Dendritic cell treated with granulocyte-macrophage colony-stimulating factor and Interleukin-4, amounts not matched to agents 40 ng/mL and 50 ng/mL, for 4 days (primary cell): ENCODE measurements around the gene AIFM3.
"Not testable (repeated sequence)": the region's sequence is repeated elsewhere in the genome, so short reads cannot be mapped to it uniquely, and the experiment has no call there.

Experiments used
- H3K27ac Mint-ChIP-seq: one replicate; pipeline ENCODE4 v1.8.0; 2022; ENCODE audit warnings: mild to moderate bottlenecking, mixed read lengths
- H3K27me3 Mint-ChIP-seq: one replicate; pipeline ENCODE4 v1.8.0; 2022; ENCODE audit warnings: mild to moderate bottlenecking, mixed read lengths
- H3K36me3 Mint-ChIP-seq: one replicate; pipeline ENCODE4 v1.8.0; 2022; ENCODE audit warnings: low read depth, mixed read lengths
- H3K4me1 Mint-ChIP-seq: one replicate; pipeline ENCODE4 v1.8.0; 2022; ENCODE audit warnings: low read depth, mixed read lengths
- H3K4me3 Mint-ChIP-seq: one replicate; pipeline ENCODE4 v1.8.0; 2022; ENCODE audit warnings: mild to moderate bottlenecking, moderate library complexity, mixed read lengths
- H3K9me3 Mint-ChIP-seq: one replicate; pipeline ENCODE4 v1.8.0; 2022; ENCODE audit warnings: mixed read lengths
- intact Hi-C: fragments of 100-400 bp; cut with micrococcal nuclease; formaldehyde crosslinking; loops from one replicate; pipeline ENCODE4 v1.15.0; 2022

Gene AIFM3

GRCh38 chr22:20935780-20936539, 31.1 kb upstream of the AIFM3 start:
- peaks cover 39% of the 10 kb centered on the region for H3K4me1 Mint-ChIP-seq
- H3K27me3 Mint-ChIP-seq, H3K4me3 Mint-ChIP-seq, H3K9me3 Mint-ChIP-seq, intact Hi-C loops, H3K27ac Mint-ChIP-seq: not testable (repeated sequence)
- peaks cover 72% of the 10 kb centered on the region for H3K36me3 Mint-ChIP-seq

GRCh38 chr22:20937031-20937793, 29.8 kb upstream of the AIFM3 start:
- intact Hi-C loops, result no loop called here
- Mint-ChIP-seq H3K4me1 (peaks cover 42% of the 10 kb centered on the region), H3K27me3 (no peaks in the 10 kb centered on the region), H3K4me3 (no peak overlapping the region), H3K9me3 (no peaks in the 10 kb centered on the region), H3K27ac (no peak overlapping the region), H3K36me3 (peaks cover 80% of the 10 kb centered on the region)

GRCh38 chr22:20937794-20938671, 29.0 kb upstream of the AIFM3 start:
- Mint-ChIP-seq H3K27me3 (no peaks in the 10 kb centered on the region), H3K9me3 (no peaks in the 10 kb centered on the region), H3K4me3 (no peak overlapping the region), H3K36me3 (peaks cover 88% of the 10 kb centered on the region), H3K27ac (no peak overlapping the region), H3K4me1 (peaks cover 43% of the 10 kb centered on the region)
- intact Hi-C loops, result no loop called here

DNA sequence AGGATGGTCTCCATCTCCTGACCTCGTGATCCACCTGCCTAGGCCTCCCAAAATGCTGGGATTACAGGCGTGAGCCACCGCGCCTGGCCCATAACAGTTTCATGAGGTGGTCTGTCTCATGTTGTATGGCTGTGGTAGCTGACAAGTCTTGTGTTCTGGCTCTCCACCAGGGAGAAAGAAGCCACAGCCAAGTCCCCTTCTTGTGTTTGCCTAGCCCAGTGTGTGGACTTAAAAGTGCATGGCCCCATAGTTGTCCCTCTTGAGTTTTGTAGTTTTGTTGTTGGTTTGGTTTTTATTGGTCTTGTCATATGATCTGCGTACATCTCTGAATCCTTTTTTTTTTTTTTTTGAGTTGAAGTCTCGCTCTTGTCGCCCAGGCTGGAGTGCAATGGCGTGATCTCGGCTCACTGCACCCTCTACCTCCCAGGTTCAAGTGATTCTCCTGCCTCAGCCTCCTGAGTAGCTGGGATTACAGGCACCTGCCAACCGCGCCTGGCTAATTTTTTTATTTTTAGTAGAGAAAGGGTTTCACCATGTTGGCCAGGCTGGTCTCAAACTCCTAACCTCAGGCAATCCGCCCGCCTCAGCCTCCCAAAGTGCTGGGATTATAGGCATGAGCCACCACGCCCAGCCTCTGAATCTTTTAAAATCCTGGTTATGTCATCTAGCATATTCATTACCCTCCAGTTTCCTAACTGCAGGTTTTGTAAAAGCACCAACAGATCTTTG, 27.4 kb upstream of the AIFM3 start:
- H3K4me3 Mint-ChIP-seq, H3K27me3 Mint-ChIP-seq, intact Hi-C loops, H3K9me3 Mint-ChIP-seq, H3K27ac Mint-ChIP-seq: not testable (repeated sequence)
- Mint-ChIP-seq H3K36me3 (peaks cover 75% of the 10 kb centered on the region), H3K4me1 (peaks cover 53% of the 10 kb centered on the region)

- Mint-ChIP-seq H3K27me3 (no peaks in the 10 kb centered on the region), H3K27ac (no peak overlapping the region), H3K4me1 (peaks cover 55% of the 10 kb centered on the region), H3K36me3 (peaks cover 69% of the 10 kb centered on the region), H3K9me3 (no peaks in the 10 kb centered on the region), H3K4me3 (no peak overlapping the region)
- intact Hi-C loops, result no loop called here
Measured at GRCh38 chr22:20940186-20940651, 26.8 kb upstream of the AIFM3 start.

GRCh38 chr22:20940904-20941385, 26.1 kb upstream of the AIFM3 start:
- no peaks in the 10 kb centered on the region for H3K27me3 Mint-ChIP-seq
- peaks cover 59% of the 10 kb centered on the region for H3K4me1 Mint-ChIP-seq
- intact Hi-C loops, result no loop called here
- peaks cover 61% of the 10 kb centered on the region for H3K36me3 Mint-ChIP-seq
- H3K9me3 Mint-ChIP-seq, result no peaks in the 10 kb centered on the region
- H3K4me3 Mint-ChIP-seq, result no peak overlapping the region
- H3K27ac Mint-ChIP-seq, result no peak overlapping the region

DNA sequence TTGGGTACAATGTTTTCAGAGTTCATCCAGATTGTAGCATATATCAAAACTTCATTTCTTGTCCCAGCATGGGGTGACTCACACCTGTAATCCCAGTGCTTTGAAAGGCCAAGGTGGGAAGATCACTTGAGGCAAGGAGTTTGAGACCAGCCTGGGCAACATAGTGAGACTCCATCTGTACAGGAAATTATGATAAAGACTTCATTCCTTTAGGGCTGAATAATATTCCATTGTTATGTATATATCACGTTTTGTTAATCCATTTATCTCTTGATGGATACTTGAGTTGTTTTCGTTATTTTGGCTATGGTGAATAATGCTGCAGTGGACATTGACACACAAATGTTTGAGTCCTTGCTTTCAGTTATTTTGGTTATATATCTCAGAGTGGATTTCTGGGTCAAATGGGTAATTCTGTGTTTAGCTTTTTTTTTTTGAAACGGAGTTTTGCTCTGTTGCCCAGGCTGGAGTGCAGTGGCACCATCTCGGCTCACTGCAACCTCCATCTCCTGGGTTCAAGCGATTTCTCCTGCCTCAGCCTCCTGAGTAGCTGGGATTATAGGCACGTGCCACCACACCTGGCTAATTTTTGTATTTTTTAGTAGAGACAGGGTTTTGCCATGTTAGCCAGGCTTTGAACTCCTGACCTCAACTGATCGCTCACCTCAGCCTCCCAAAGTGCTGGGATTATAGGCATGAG, 24.7 kb upstream of the AIFM3 start:
- H3K4me3 Mint-ChIP-seq, H3K27ac Mint-ChIP-seq, intact Hi-C loops, H3K9me3 Mint-ChIP-seq, H3K27me3 Mint-ChIP-seq: not testable (repeated sequence)
- Mint-ChIP-seq H3K36me3 (peaks cover 47% of the 10 kb centered on the region), H3K4me1 (peaks cover 51% of the 10 kb centered on the region)

DNA sequence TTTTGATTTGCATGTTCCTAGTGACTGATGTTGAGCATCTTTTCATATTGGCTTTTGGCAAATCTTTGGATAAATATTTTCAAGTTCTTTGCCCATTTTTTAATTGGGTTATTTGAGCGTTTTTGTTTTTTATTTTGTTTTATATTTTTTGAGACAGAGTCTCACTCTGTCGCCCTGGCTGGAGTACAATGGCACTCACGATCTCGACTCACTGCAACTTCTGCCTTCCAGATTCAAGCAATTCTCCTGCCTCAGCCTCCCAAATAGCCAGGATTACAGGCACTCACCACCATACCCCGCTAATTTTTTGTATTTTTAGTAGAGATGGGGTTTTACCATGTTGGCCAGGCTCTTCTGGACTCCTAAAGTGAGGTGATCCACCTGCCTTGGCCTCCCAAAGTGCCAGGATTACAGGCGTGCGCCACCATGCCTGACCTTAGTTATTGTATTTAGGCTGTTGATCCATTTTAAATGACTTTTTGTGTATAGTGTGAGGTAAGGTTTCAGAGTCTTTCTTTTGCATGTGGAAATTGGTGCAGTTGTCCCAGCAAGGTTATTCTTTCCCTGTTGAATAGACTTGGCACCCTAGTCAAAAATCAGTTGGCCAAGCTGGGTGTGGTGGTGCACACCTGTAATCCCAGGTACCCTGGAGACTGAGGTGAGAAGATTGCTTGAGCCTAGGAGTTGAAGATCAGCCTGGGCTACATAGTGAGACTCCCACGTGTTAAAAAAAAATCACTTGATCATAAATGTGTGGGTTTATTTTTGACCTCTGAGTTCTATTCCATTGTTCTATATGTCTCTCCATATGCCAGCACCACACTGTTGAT, 23.7 kb upstream of the AIFM3 start:
- Mint-ChIP-seq H3K9me3 (no peaks in the 10 kb centered on the region), H3K4me3 (no peak overlapping the region), H3K36me3 (peaks cover 43% of the 10 kb centered on the region), H3K4me1 (peaks cover 49% of the 10 kb centered on the region), H3K27ac (no peak overlapping the region), H3K27me3 (no peaks in the 10 kb centered on the region)
- intact Hi-C loops, result no loop called here

- no peak overlapping the region for H3K27ac Mint-ChIP-seq
- H3K27me3 Mint-ChIP-seq, result no peaks in the 10 kb centered on the region
- intact Hi-C loops, result no loop called here
- peaks cover 49% of the 10 kb centered on the region for H3K4me1 Mint-ChIP-seq
- no peak overlapping the region for H3K4me3 Mint-ChIP-seq
- peaks cover 45% of the 10 kb centered on the region for H3K36me3 Mint-ChIP-seq
- no peaks in the 10 kb centered on the region for H3K9me3 Mint-ChIP-seq
Measured at GRCh38 chr22:20944042-20944441, 23.0 kb upstream of the AIFM3 start.

DNA sequence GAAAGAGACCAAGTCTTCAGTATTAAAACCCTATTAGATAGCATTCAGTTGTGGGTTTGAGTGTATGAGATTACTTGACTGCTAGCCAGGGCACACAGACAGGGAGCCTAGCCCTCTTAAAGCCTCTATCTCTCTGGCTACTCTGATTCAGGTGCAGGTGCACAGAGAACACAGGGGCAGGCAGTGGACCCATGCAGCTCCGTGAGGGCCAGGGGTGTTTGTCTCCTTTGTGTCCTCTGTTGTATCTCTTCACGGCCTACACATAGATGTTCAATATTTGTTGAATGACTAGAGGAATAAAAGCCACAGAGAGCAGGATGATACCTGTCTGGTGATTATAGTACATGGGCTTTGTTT, 21.5 kb upstream of the AIFM3 start:
- no peaks in the 10 kb centered on the region for H3K9me3 Mint-ChIP-seq
- intact Hi-C loops, result no loop called here
- H3K27me3 Mint-ChIP-seq, result no peaks in the 10 kb centered on the region
- no peak overlapping the region for H3K27ac Mint-ChIP-seq
- H3K36me3 Mint-ChIP-seq, result peaks cover 47% of the 10 kb centered on the region
- no peak overlapping the region for H3K4me3 Mint-ChIP-seq
- H3K4me1 Mint-ChIP-seq, result peaks cover 38% of the 10 kb centered on the region

DNA sequence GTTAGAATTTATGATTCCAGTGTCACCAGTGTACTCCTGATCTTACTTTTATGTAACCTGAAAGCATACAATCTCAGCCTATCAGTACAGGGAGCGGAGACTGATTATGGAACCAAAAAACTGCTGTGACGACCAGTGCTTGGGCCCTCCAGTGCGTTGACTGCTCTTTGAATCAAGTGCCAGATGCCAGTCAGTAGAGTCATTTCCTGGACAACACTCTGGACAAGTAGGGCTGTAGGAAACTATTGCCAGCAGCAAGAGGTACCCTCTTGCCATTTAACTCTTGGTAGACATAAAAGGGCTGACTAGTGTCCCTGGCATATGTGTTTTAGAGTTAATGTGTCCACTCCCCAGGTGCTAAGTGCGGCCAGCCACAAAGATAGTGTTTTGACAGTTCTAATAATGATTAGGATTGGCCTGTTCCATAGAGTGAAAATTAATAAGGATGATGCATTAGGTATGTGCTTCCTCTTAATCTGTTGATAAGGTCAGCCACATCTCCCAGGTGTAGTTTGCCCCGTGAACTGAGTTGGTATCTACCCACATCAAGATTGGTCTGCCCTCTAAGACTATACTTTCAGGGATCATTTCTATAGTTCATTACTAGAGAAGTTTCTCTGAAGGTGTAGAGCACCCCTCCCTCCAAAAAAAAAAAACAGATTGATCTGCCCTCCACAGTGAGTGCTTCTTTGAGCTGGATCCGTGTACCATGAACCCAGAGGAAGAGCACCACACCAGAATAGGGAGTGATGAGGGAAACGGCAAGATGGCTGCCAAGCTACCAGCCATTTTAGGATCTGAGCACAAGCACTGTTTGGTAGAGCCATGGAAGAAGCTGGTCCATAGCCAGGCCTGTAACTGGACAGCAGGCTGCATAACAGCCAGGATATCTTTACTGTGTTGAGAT, 20.7 kb upstream of the AIFM3 start:
- H3K27ac Mint-ChIP-seq, result no peak overlapping the region

More for the DNA sequence above, 20.7 kb upstream of the AIFM3 start:
- Mint-ChIP-seq H3K9me3 (no peaks in the 10 kb centered on the region), H3K36me3 (peaks cover 48% of the 10 kb centered on the region), H3K4me1 (peaks cover 30% of the 10 kb centered on the region), H3K27me3 (no peaks in the 10 kb centered on the region), H3K4me3 (no peak overlapping the region)
- intact Hi-C loops, result no loop called here
